ENCODE measurements around the gene RFK. TPM values are rescaled to one million over a fixed set of nuclear protein-coding genes. Genes with fewer than 3 reads are reported as not detected.

Gene RFK
- total RNA-seq, 1 donor from 2014 or later: 7.7 TPM

GRCh38 chr9:76415154-76415553 lies 20.9 kb upstream of the RFK start:
- intact Hi-C loops (cut with micrococcal nuclease): no loop called here
- peaks cover 8% of the 10 kb centered on the region for H3K9me3 Mint-ChIP-seq
- H3K4me3 Mint-ChIP-seq: no peak overlapping the region

GRCh38 chr9:76414661-76415060 lies 20.4 kb upstream of the RFK start:
- intact Hi-C loops (cut with micrococcal nuclease): no loop called here

More at GRCh38 chr9:76415154-76415553, 20.9 kb upstream of the RFK start:
- no peak for ATAC-seq (ENCODE audit: low read depth)
- TF ChIP-seq CTCF (IDR thresholded peaks at IDR 0.05): no peak
- Mint-ChIP-seq H3K4me1 (no peaks in the 10 kb centered on the region), H3K27me3 (peaks cover 2% of the 10 kb centered on the region), H3K36me3 (ENCODE audit: low read depth) (no peaks in the 10 kb centered on the region), H3K27ac (no peak overlapping the region)
- no peak for DNase-seq
- POLR2A ChIA-PET: no interaction called here
- CTCF ChIA-PET: no interaction called here

DNA sequence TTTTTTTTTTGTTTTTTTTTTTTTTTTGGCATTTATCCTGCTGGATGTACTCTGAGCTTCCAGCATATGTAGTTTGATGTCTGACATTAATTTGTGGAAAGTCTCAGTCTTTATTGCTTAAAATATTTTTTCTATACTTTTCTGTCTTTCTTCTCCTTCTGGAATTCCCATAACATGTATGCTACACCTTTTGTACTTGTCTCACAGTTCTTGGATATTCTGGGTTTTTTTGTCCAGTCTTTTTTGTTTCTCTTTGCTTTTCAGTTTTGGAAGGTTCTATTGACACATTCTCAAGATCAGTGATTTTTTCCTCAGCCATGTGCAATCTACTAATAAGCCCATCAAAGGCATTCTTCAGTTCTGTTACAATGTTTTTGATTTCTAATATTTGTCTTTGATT lies 19.4 kb upstream of the RFK start:
- ChIA-PET POLR2A (no interaction called here), CTCF (no interaction called here)
- H3K27me3 Mint-ChIP-seq: peaks cover 2% of the 10 kb centered on the region
- intact Hi-C loops (cut with micrococcal nuclease): no loop called here
- no peak for DNase-seq
- H3K9me3 Mint-ChIP-seq: peaks cover 8% of the 10 kb centered on the region
- H3K4me1 Mint-ChIP-seq: peaks cover 7% of the 10 kb centered on the region
- H3K36me3 Mint-ChIP-seq (ENCODE audit: low read depth): no peaks in the 10 kb centered on the region
- no peak for ATAC-seq (ENCODE audit: low read depth)
- no peak overlapping the region for H3K27ac Mint-ChIP-seq
- H3K4me3 Mint-ChIP-seq: no peak overlapping the region
- no peak for TF ChIP-seq CTCF (IDR thresholded peaks at IDR 0.05)

More at GRCh38 chr9:76414661-76415060, 20.4 kb upstream of the RFK start:
- Mint-ChIP-seq H3K9me3 (peaks cover 8% of the 10 kb centered on the region), H3K27ac (no peak overlapping the region), H3K4me3 (no peak overlapping the region), H3K36me3 (ENCODE audit: low read depth) (no peaks in the 10 kb centered on the region), H3K4me1 (no peaks in the 10 kb centered on the region), H3K27me3 (peaks cover 2% of the 10 kb centered on the region)
- ChIA-PET CTCF (no interaction called here), POLR2A (no interaction called here)
- DNase-seq (no peak), ATAC-seq (ENCODE audit: low read depth) (no peak)
- no peak for TF ChIP-seq CTCF (IDR thresholded peaks at IDR 0.05)

- no peak for TF ChIP-seq CTCF (IDR thresholded peaks at IDR 0.05)
- no peak overlapping the region for H3K4me3 Mint-ChIP-seq
- ChIA-PET POLR2A (no interaction called here), CTCF (no interaction called here)
- ATAC-seq (ENCODE audit: low read depth) (no peak), DNase-seq (no peak)
- H3K4me1 Mint-ChIP-seq: peaks cover 14% of the 10 kb centered on the region
- peaks cover 8% of the 10 kb centered on the region for H3K9me3 Mint-ChIP-seq
- no peak overlapping the region for H3K27ac Mint-ChIP-seq
- no peaks in the 10 kb centered on the region for H3K36me3 Mint-ChIP-seq (ENCODE audit: low read depth)
- intact Hi-C loops (cut with micrococcal nuclease): no loop called here
- peaks cover 2% of the 10 kb centered on the region for H3K27me3 Mint-ChIP-seq
These were observed 18.4 kb upstream of the RFK start for GRCh38 chr9:76412638-76413037.

DNA sequence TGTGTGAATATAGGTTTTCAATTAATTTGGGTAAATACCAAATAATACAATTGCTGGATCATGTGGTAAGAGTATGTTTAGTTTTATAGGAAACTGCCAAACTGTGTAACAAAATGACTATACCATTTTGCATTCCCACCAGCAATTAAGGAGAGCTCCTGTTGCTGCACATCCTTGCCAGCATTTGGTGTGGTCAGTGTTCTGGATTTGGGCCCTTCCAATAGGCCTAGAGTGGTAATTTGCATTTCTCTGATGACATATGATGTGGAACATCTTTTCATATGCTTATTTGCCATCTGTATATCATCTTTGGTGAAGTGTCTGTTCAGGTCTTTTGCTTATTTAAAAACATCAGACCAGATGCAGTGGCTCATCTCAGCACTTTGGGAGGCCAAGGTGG lies 11.6 kb upstream of the RFK start:
- ChIA-PET POLR2A (no interaction called here), CTCF (no interaction called here)
- Mint-ChIP-seq H3K27ac (no peak overlapping the region), H3K4me3 (no peak overlapping the region), H3K27me3 (no peaks in the 10 kb centered on the region), H3K36me3 (ENCODE audit: low read depth) (no peaks in the 10 kb centered on the region), H3K9me3 (no peaks in the 10 kb centered on the region), H3K4me1 (peaks cover 23% of the 10 kb centered on the region)
- ATAC-seq (ENCODE audit: low read depth) (no peak), DNase-seq (no peak)
- TF ChIP-seq CTCF (IDR thresholded peaks at IDR 0.05): no peak
- intact Hi-C loops (cut with micrococcal nuclease): no loop called here

Measured in activated B cell treated with CpG ODN at 0.5 μM for 24 hours (primary cell).